Liver (tissue), 9 donors: ENCODE data around the gene HS6ST3. TPM values are rescaled to one million over a fixed set of nuclear protein-coding genes. Genes with fewer than 3 reads are reported as not detected.

Experiments used
- DNase-seq: peaks from one replicate; pipeline ENCODE4 v3.0.0-alpha.2; 2017; ENCODE audit warnings: low spot score
- H3K27ac ChIP-seq, 2 donors: one replicate each; pipeline ENCODE4 v1.7.0; 2013; ENCODE audit warnings: inconsistent platforms in 2 of 2, low read length in 2 of 2, control low read depth in 1 of 2, low read depth in 1 of 2, mild to moderate bottlenecking in 1 of 2
- H3K27me3 ChIP-seq, 4 donors: one replicate each; pipeline versions ENCODE4 v1.6.1 to v1.7.0; 2013; ENCODE audit warnings: low read length in 3 of 4, inconsistent platforms in 1 of 4, mild to moderate bottlenecking in 1 of 4, moderate library complexity in 1 of 4; ENCODE audit not compliant: control insufficient read depth in 4 of 4, insufficient read depth in 4 of 4
- H3K36me3 ChIP-seq, 4 donors: one replicate each; pipeline versions ENCODE4 v1.6.1 to v1.7.0; 2013; ENCODE audit warnings: low read length in 3 of 4, mild to moderate bottlenecking in 3 of 4, low read depth in 1 of 4, moderate library complexity in 1 of 4; ENCODE audit not compliant: control insufficient read depth in 4 of 4, insufficient read depth in 3 of 4
- H3K4me1 ChIP-seq, 4 donors: one replicate each; pipeline versions ENCODE4 v1.6.1 to v1.7.0; 2013; ENCODE audit warnings: low read length in 3 of 4, mild to moderate bottlenecking in 3 of 4, moderate library complexity in 1 of 4; ENCODE audit not compliant: control insufficient read depth in 4 of 4, insufficient read depth in 4 of 4
- H3K4me3 ChIP-seq, 3 donors: one replicate each; pipeline versions ENCODE4 v1.6.1 to v1.7.0; 2013; ENCODE audit warnings: low read length in 3 of 3, control low read depth in 1 of 3, low read depth in 1 of 3, mild to moderate bottlenecking in 1 of 3
- H3K9ac ChIP-seq, 2 donors: one replicate each; pipeline ENCODE4 v1.7.0; 2013; ENCODE audit warnings: low read length in 2 of 2, mild to moderate bottlenecking in 2 of 2, moderate library complexity in 2 of 2, control low read depth in 1 of 2, low read depth in 1 of 2
- H3K9me3 ChIP-seq, 4 donors: one replicate each; pipeline versions ENCODE4 v1.6.1 to v1.7.0; 2013; ENCODE audit warnings: low read length in 3 of 4; ENCODE audit not compliant: control insufficient read depth in 4 of 4
- EGR1 ChIP-seq, 2 donors: IDR thresholded peaks; 2 replicates each; pipeline ENCODE4 v1.6.1; 2016 to 2018; ENCODE audit warnings: antibody characterized with exemption in 2 of 2, low read depth in 2 of 2
- FOXA1 ChIP-seq: IDR thresholded peaks from 2 replicates; pipeline ENCODE4 v1.6.1; 2016; ENCODE audit warnings: antibody characterized with exemption
- FOXA2 ChIP-seq: IDR thresholded peaks from 2 replicates; pipeline ENCODE4 v1.6.1; 2016; ENCODE audit warnings: antibody characterized with exemption
- GABPA ChIP-seq, 2 donors: IDR thresholded peaks in 1 of 2; conservative IDR thresholded peaks in 1 of 2; 2 replicates each; pipeline ENCODE4 v1.6.1; 2016; ENCODE audit warnings: antibody characterized with exemption in 2 of 2, mild to moderate bottlenecking in 1 of 2, moderate library complexity in 1 of 2
- HNF4A ChIP-seq, 2 donors: conservative IDR thresholded peaks; 2 replicates each; pipeline ENCODE4 v1.6.1; 2016; ENCODE audit warnings: antibody characterized with exemption in 2 of 2, mild to moderate bottlenecking in 2 of 2
- HNF4G ChIP-seq: IDR thresholded peaks from 2 replicates; pipeline ENCODE4 v1.6.1; 2016; ENCODE audit warnings: antibody characterized with exemption
- NR2F2 ChIP-seq: IDR thresholded peaks from 2 replicates; pipeline ENCODE4 v1.6.1; 2016; ENCODE audit warnings: antibody characterized with exemption
- RAD21 ChIP-seq, 2 donors: IDR thresholded peaks; 2 replicates each; pipeline ENCODE4 v1.6.1; 2016; ENCODE audit warnings: antibody characterized with exemption in 2 of 2, mild to moderate bottlenecking in 2 of 2
- RXRA ChIP-seq, 2 donors: IDR thresholded peaks; 2 replicates each; pipeline ENCODE4 v1.6.1; 2017 to 2018; ENCODE audit warnings: antibody characterized with exemption in 2 of 2, mild to moderate bottlenecking in 1 of 2
- SP1 ChIP-seq: IDR thresholded peaks from 2 replicates; pipeline ENCODE4 v1.6.1; 2018; ENCODE audit warnings: antibody characterized with exemption, mild to moderate bottlenecking
- WGBS: extraction: QIAGEN DNeasy Blood & Tissue Kit; methylation state at CpG from one replicate; pipeline ENCODE4 v1.1.7; 2013; 5-methylcytosine and 5-hydroxymethylcytosine counted together
- polyA plus RNA-seq, 2 donors: library from polyadenylated mRNA; stranded (reverse) in 1 of 2; unstranded in 1 of 2; fragments of 200-250 nt in 1 of 2; fragments of >200 nt in 1 of 2; fragmentation: Nextera tagmentation in 1 of 2; extraction: Ambion mirVana in 1 of 2; gene quantifications; one replicate each; pipeline versions ENCODE4 v1.2.1 to v1.2.3, GENCODE V29; 2013 to 2015
- total RNA-seq, 2 donors: library from RNA; depleted of rRNA; stranded (reverse); fragments of >200 nt; gene quantifications; one replicate each; pipeline ENCODE4 v1.2.3, GENCODE V29; 2014
- TF ChIP-seq, protein P1 (sequence below): IDR thresholded peaks from 2 replicates; pipeline ENCODE4 v1.6.1; 2016; ENCODE audit warnings: antibody characterized with exemption
- TF ChIP-seq, protein P2 (sequence below): IDR thresholded peaks from 2 replicates; pipeline ENCODE4 v1.6.1; 2016; ENCODE audit warnings: antibody characterized with exemption
- TF ChIP-seq, protein P3 (sequence below): fragments of 150-350 bp; IDR thresholded peaks from 2 replicates; pipeline ENCODE4 v1.5.1; 2017; ENCODE audit warnings: improper control_type of control experiment, low read depth, low read length; ENCODE audit not compliant: missing input control
- TF ChIP-seq, protein P4 (sequence below): IDR thresholded peaks from 2 replicates; pipeline ENCODE4 v1.6.1; 2016; ENCODE audit warnings: antibody characterized with exemption
- TF ChIP-seq, protein P5 (sequence below): IDR thresholded peaks from 2 replicates; pipeline ENCODE4 v1.6.1; 2016; ENCODE audit warnings: antibody characterized with exemption, mild to moderate bottlenecking
- donor health status: healthy.
- donor health status: healthy.
- donor health status: healthy.
- donor health status: healthy.
- donor health status: healthy.

HS6ST3 gene
- total and polyA plus RNA-seq, 4 donors, result under 0.01 TPM; not detected in 3

DNA sequence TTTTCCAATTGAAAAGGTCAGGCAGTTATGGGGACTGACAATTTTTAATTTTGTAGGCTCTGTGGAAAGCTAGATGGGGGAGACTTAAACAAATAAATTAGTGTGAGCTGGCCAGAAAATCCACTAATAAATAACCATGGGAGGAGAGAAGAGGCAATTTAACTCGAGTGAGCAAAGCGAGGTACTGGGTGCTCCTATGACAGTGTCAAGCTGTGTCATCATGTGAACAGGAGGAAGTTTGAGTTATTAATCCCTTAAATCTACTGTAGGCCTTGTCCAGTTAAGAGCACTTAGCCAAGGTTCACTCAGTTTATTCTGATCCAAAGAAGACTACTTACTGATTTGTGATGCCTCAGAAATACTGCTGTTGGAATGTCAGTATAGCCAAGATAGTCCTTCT, 781.6 kb downstream of the HS6ST3 start:
- Histone ChIP-seq H3K36me3 (no peaks in the 10 kb centered on the region), H3K9ac (no peak overlapping the region), H3K27me3 (peaks cover 0 to 5% (median 0%) of the 10 kb centered on the region in 4 donors), H3K4me1 (no peaks in the 10 kb centered on the region), H3K9me3 (no peaks in the 10 kb centered on the region), H3K4me3 (no peak overlapping the region), H3K27ac (no peak overlapping the region)
- 64% methylated on average over 2 of the region's 2 CpGs for WGBS
- TF ChIP-seq RXRA (IDR thresholded peaks at IDR 0.05) (no peak), FOXA1 (no peak), EGR1 (IDR thresholded peaks at IDR 0.05; ENCODE audit: low read depth in 2 of 2) (no peak), NR2F2 (no peak), SP1 (no peak), RAD21 (IDR thresholded peaks at IDR 0.05) (no peak), GABPA (IDR thresholded peaks at IDR 0.05 in 1 of 2, conservative IDR thresholded peaks at IDR 0.05 in 1 of 2) (no peak), HNF4A (conservative IDR thresholded peaks at IDR 0.05) (no peak), FOXA2 (no peak)
- TF ChIP-seq, protein P1, sequence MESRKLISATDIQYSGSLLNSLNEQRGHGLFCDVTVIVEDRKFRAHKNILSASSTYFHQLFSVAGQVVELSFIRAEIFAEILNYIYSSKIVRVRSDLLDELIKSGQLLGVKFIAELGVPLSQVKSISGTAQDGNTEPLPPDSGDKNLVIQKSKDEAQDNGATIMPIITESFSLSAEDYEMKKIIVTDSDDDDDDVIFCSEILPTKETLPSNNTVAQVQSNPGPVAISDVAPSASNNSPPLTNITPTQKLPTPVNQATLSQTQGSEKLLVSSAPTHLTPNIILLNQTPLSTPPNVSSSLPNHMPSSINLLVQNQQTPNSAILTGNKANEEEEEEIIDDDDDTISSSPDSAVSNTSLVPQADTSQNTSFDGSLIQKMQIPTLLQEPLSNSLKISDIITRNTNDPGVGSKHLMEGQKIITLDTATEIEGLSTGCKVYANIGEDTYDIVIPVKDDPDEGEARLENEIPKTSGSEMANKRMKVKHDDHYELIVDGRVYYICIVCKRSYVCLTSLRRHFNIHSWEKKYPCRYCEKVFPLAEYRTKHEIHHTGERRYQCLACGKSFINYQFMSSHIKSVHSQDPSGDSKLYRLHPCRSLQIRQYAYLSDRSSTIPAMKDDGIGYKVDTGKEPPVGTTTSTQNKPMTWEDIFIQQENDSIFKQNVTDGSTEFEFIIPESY, result no peak
- TF ChIP-seq, protein P2, sequence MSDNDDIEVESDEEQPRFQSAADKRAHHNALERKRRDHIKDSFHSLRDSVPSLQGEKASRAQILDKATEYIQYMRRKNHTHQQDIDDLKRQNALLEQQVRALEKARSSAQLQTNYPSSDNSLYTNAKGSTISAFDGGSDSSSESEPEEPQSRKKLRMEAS, result no peak
- TF ChIP-seq, protein P3, sequence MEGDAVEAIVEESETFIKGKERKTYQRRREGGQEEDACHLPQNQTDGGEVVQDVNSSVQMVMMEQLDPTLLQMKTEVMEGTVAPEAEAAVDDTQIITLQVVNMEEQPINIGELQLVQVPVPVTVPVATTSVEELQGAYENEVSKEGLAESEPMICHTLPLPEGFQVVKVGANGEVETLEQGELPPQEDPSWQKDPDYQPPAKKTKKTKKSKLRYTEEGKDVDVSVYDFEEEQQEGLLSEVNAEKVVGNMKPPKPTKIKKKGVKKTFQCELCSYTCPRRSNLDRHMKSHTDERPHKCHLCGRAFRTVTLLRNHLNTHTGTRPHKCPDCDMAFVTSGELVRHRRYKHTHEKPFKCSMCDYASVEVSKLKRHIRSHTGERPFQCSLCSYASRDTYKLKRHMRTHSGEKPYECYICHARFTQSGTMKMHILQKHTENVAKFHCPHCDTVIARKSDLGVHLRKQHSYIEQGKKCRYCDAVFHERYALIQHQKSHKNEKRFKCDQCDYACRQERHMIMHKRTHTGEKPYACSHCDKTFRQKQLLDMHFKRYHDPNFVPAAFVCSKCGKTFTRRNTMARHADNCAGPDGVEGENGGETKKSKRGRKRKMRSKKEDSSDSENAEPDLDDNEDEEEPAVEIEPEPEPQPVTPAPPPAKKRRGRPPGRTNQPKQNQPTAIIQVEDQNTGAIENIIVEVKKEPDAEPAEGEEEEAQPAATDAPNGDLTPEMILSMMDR, result no peak
- TF ChIP-seq, protein P4, sequence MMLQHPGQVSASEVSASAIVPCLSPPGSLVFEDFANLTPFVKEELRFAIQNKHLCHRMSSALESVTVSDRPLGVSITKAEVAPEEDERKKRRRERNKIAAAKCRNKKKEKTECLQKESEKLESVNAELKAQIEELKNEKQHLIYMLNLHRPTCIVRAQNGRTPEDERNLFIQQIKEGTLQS, result no peak
- TF ChIP-seq, protein P5, sequence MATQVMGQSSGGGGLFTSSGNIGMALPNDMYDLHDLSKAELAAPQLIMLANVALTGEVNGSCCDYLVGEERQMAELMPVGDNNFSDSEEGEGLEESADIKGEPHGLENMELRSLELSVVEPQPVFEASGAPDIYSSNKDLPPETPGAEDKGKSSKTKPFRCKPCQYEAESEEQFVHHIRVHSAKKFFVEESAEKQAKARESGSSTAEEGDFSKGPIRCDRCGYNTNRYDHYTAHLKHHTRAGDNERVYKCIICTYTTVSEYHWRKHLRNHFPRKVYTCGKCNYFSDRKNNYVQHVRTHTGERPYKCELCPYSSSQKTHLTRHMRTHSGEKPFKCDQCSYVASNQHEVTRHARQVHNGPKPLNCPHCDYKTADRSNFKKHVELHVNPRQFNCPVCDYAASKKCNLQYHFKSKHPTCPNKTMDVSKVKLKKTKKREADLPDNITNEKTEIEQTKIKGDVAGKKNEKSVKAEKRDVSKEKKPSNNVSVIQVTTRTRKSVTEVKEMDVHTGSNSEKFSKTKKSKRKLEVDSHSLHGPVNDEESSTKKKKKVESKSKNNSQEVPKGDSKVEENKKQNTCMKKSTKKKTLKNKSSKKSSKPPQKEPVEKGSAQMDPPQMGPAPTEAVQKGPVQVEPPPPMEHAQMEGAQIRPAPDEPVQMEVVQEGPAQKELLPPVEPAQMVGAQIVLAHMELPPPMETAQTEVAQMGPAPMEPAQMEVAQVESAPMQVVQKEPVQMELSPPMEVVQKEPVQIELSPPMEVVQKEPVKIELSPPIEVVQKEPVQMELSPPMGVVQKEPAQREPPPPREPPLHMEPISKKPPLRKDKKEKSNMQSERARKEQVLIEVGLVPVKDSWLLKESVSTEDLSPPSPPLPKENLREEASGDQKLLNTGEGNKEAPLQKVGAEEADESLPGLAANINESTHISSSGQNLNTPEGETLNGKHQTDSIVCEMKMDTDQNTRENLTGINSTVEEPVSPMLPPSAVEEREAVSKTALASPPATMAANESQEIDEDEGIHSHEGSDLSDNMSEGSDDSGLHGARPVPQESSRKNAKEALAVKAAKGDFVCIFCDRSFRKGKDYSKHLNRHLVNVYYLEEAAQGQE, result no peak
- no peak for DNase-seq

DNA sequence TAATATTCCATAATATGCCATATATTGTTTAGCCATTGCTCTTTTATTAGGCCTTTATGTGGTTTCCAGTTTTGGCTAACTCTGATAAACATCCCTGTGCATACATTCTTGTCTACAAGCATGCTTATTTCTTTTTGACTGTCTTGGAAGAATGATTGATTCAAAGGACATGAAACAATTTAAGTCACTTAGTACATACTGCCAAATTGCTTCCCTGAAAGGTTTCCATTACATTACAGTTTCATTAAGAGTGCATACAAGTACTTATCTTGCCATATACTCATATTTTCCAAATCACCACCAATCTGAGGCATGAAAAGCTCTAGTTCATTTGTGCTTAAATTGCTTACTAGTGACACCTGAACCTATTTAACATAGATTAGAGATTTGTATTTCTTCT, 790.5 kb downstream of the HS6ST3 start:
- no peak overlapping the region for H3K27ac ChIP-seq
- DNase-seq, result no peak
- H3K9me3 ChIP-seq, result no peaks in the 10 kb centered on the region
- H3K9ac ChIP-seq, result no peak overlapping the region
- no peak for TF ChIP-seq RXRA (IDR thresholded peaks at IDR 0.05)
- TF ChIP-seq, protein P5, result no peak
- TF ChIP-seq FOXA1, result no peak
- TF ChIP-seq RAD21 (IDR thresholded peaks at IDR 0.05), result no peak
- no peak for TF ChIP-seq FOXA2
- no peak for TF ChIP-seq HNF4A (conservative IDR thresholded peaks at IDR 0.05)
- TF ChIP-seq HNF4G, result no peak
- no peak for TF ChIP-seq GABPA (IDR thresholded peaks at IDR 0.05 in 1 of 2, conservative IDR thresholded peaks at IDR 0.05 in 1 of 2)
- H3K36me3 ChIP-seq, result no peaks in the 10 kb centered on the region
- peaks cover 0 to 4% (median 0%) of the 10 kb centered on the region in 4 donors for H3K27me3 ChIP-seq
- H3K4me3 ChIP-seq, result no peak overlapping the region
- no peaks in the 10 kb centered on the region for H3K4me1 ChIP-seq
